ENCODE results near the gene HNRNPA1.
A peak's percentile ranks its signal among the peaks of the same experiment; 100 is the strongest.
"Not testable (repeated sequence)": the region's sequence is repeated elsewhere in the genome, so short reads cannot be mapped to it uniquely, and the experiment has no call there.

The HNRNPA1 gene

GRCh38 chr12:54306925-54307741, 26.6 kb downstream of the HNRNPA1 start:
- TF ChIP-seq CTCF (IDR thresholded peaks at IDR 0.05; ENCODE audit: low read depth, low read length, missing control alignments): no peak
- no peak for DNase-seq (ENCODE audit: low read depth)
- in situ Hi-C loops (cut with HindIII; ENCODE audit: low sequenced_read_pairs): no loop called here
- H3K4me3 ChIP-seq (ENCODE audit: low read depth, low read length): no peak overlapping the region

- H3K4me3 ChIP-seq (ENCODE audit: low read depth, low read length): no peak overlapping the region
- TF ChIP-seq CTCF (IDR thresholded peaks at IDR 0.05; ENCODE audit: low read depth, low read length, missing control alignments): no peak
- in situ Hi-C loops (cut with HindIII; ENCODE audit: low sequenced_read_pairs): no loop called here
- DNase-seq (ENCODE audit: low read depth): no peak
These were observed 30.5 kb downstream of the HNRNPA1 start for GRCh38 chr12:54311051-54311450.

GRCh38 chr12:54312309-54312708, 31.8 kb downstream of the HNRNPA1 start:
- DNase-seq (ENCODE audit: low read depth); in situ Hi-C loops (cut with HindIII; ENCODE audit: low sequenced_read_pairs); H3K4me3 ChIP-seq (ENCODE audit: low read depth, low read length): not testable (repeated sequence)

- no peak for DNase-seq (ENCODE audit: low read depth)
- TF ChIP-seq CTCF (IDR thresholded peaks at IDR 0.05; ENCODE audit: low read depth, low read length, missing control alignments): no peak
- in situ Hi-C loops (cut with HindIII; ENCODE audit: low sequenced_read_pairs): no loop called here
- H3K4me3 ChIP-seq (ENCODE audit: low read depth, low read length): no peak overlapping the region
These were observed 40.8 kb downstream of the HNRNPA1 start for GRCh38 chr12:54321363-54321762.

GRCh38 chr12:54324617-54325441, 44.3 kb downstream of the HNRNPA1 start, which contains the start of gene COPZ1:
COPZ1 (plus strand) TSS chr12:54325131; CDS start chr12:54325164, 33 bp downstream.
- peak; percentile 99 for DNase-seq (ENCODE audit: low read depth)
- in situ Hi-C loops (cut with HindIII; ENCODE audit: low sequenced_read_pairs): no loop called here
- H3K4me3 ChIP-seq (ENCODE audit: low read depth, low read length): peak within 1 kb of the TSS; percentile 69
- peak; percentile 80 for TF ChIP-seq CTCF (IDR thresholded peaks at IDR 0.05; ENCODE audit: low read depth, low read length, missing control alignments)

- DNase-seq (ENCODE audit: low read depth); in situ Hi-C loops (cut with HindIII; ENCODE audit: low sequenced_read_pairs): not testable (repeated sequence)
- peak overlapping the region; percentile 69 for H3K4me3 ChIP-seq (ENCODE audit: low read depth, low read length)
These were observed 45.0 kb downstream of the HNRNPA1 start for GRCh38 chr12:54325442-54326109.

- no peak for DNase-seq (ENCODE audit: low read depth)
- no peak for TF ChIP-seq CTCF (IDR thresholded peaks at IDR 0.05; ENCODE audit: low read depth, low read length, missing control alignments)
- H3K4me3 ChIP-seq (ENCODE audit: low read depth, low read length): no peak overlapping the region
- in situ Hi-C loops (cut with HindIII; ENCODE audit: low sequenced_read_pairs): no loop called here
These were observed 48.2 kb downstream of the HNRNPA1 start for GRCh38 chr12:54328595-54329337.

All from astrocyte of the cerebellum (primary cell).